Amniotic stem cell (primary cell): Measurements from ENCODE around the gene DLG2.

Experiments
- DNase-seq: peaks from one replicate; lab custom pipeline; 2025; lab: John Stamatoyannopoulos, UW

DLG2 gene

GRCh38 chr11:84255483-84255882 is 1371.7 kb downstream of the DLG2 start:
- no peak for DNase-seq

DNA sequence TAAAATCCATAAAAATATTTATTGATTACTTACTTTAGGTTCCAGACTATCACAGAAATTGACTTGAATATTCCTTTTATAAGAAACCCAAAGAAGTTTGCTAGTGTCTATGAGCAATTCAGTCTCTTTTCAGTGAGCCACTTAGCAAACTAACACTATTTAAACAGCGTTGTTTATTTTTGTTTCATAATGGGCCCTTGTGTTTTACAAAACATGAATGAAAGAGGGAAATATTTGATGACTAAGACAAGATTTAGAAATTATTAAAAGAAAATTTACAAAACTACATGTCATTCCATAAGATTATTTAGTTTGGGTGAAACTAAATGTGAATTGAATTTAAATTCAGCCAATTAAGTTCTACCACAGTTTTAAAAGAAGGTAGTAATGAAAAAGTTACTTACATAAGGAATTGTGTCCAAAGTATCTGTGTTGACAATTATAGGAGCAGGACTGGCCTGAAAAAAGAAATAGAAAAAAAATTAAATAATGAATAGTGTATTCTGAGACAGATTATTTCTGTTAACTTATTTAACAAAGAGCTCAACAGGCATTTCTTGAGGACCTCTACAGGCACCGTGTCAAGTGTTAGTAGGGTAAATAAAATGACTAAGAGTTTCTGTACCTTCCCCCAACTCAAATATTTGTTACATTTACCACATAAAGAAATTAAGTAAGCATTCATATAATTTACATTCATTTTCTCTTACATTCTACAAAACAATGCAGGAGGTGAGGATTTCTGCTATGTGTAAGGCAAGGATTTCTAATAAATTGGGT is 1376.1 kb downstream of the DLG2 start:
- DNase-seq = no peak

- DNase-seq = no peak
Observed at GRCh38 chr11:84249344-84250135, 1377.6 kb downstream of the DLG2 start.

DNA sequence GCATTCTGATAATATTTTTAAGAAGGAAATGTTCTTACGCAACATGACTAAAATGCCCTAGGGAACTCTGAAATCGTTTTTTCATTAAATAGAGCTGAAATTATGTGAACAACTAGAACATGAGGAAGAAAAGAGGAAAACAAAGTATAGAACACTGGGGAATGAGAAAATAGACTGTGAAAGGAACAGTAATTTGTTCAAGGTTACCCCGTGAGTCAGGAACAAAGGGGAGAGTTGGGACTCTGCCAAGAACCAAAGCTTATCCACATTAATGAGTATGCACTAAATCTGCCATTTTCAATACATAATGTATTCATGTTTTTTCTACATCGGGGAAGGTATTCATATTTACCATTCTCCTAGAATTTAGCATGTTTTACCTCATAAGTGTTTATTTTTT is 1379.2 kb downstream of the DLG2 start:
- DNase-seq = no peak

- DNase-seq = no peak
Observed at GRCh38 chr11:84247129-84247528, 1380.0 kb downstream of the DLG2 start.

GRCh38 chr11:84243629-84244263 is 1383.4 kb downstream of the DLG2 start:
- DNase-seq = no peak

DNA sequence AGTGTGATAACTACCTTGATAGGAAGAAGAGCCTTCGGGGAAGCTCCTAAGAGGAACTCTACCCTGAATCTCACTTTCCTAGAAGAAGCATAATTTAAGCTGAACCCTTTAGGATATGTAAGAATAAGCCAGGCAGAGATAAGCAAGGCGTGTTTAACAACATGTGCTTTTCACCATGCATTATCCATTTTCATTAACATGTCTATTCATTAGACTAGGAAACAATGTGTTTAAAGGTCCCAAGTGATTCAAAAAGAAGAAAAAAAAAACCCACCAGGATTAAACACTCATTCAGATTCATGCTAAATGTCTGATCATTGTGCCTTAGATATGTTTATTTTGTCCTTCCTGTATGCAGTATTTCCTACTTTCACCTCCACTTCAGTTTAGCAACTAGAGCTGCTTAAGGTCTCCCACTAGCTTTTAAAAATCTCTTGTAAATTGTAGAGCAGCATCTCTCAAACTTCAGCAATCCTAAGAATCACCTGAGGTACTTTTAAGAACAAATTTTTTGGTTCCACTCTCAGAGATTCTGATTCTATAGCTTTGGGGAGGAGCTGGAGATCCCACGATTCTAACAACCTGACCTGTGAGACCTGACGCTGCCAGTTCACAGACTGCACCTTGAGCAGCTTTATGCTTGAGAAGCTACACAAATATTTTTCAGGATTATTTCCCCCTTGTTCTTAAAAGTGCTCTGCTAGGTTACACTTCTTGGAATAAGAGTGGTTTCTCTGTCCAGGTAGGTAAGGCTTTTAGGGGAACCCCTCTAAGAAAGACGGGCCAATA is 1385.6 kb downstream of the DLG2 start:
- no peak for DNase-seq

- DNase-seq = no peak
Observed at GRCh38 chr11:84240847-84241246, 1386.3 kb downstream of the DLG2 start.

GRCh38 chr11:84236436-84236835 is 1390.7 kb downstream of the DLG2 start:
- no peak for DNase-seq

GRCh38 chr11:84234462-84235202 is 1392.5 kb downstream of the DLG2 start:
- DNase-seq = no peak

- no peak for DNase-seq
Observed at GRCh38 chr11:84234011-84234410, 1393.1 kb downstream of the DLG2 start.

- no peak for DNase-seq
Observed at GRCh38 chr11:84232511-84232910, 1394.6 kb downstream of the DLG2 start.

DNA sequence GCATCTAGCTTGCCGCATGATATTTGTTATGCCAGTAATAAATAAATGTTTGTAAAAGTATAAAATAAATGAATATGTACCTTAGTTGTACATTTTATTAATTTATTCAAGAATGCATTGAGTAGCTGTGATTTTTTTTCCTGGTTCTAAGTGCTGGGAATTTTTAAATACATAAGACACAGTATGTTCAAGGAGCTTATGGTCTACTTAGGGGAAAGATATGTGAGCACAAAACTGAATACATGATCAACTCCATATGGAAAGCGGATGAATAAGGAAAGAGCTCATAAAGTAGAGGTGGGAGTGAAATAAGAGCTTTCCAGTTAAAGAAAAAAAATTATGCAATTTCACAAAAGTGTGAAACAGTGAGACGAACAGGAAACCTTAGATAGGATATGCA is 1396.7 kb downstream of the DLG2 start:
- no peak for DNase-seq

DNA sequence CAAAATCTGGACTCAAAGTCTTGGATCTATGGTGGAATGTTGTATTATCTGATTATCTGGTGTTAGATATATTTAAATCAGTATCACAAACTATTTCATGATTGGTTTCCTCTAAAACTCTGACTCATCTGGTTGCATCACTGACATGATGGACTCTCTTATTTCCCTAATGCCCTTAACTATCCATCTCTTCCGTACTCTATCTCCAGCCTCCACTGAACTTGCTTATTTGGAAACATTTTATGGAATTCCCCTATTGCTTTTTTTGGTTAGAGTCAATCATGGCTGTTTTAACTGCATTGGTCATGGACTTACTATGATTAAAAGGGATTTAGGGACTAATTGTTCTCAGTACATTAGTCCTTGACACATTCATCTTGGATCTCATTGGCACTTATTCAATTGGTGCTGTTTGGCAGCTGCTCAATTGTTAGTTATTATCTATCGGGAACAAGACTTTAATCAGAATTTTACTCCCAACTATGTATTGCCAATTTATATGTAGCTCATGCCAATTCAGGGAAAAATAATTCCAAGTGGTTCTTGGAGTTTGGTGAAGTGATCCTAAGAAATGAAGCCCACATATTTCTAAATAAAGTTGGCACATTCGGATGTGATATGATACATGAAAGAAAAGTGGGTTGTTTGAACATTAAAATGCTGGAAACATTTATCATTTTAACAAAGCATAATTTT is 1399.0 kb downstream of the DLG2 start:
- DNase-seq = no peak

- DNase-seq = no peak
Observed at GRCh38 chr11:84224042-84224441, 1403.1 kb downstream of the DLG2 start.

GRCh38 chr11:84218318-84218717 is 1408.8 kb downstream of the DLG2 start:
- no peak for DNase-seq

DNA sequence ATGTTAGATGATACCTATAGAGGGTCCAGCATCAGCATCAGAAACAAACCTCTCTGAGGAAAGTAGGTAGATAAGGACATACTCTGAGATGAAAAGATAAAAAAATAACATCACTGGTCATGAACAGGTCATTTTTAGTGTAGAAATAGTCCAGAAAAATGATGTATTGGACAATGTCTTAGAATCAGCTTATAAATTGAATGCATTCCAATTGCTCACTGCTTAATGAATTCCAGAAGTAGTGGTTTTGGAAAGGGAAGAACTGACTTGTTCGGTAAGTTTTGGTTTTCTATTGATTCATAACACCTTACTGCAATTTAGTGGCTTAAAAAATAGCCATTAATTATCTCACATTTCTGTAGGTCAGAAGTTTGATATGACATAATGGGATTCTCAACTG is 1411.5 kb downstream of the DLG2 start:
- DNase-seq = no peak

DNA sequence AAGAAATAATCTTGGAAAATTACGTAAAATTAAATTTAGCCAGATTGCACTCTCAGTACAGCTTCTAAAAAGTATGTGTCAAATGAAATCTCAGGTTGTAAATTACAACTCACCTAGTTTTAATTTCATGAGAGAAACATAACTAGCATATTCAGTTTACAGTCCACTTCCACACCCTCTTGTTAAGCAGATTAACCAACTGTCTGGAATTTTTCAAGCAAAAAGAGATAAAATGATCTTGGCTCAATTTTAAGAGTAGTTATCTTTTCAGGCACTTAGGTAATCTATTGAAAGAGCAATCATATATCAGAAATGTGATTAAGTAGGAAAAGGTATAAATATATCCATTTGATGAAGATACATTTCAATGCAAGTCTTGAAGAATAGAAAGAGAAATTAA is 1412.6 kb downstream of the DLG2 start:
- DNase-seq = no peak

DNA sequence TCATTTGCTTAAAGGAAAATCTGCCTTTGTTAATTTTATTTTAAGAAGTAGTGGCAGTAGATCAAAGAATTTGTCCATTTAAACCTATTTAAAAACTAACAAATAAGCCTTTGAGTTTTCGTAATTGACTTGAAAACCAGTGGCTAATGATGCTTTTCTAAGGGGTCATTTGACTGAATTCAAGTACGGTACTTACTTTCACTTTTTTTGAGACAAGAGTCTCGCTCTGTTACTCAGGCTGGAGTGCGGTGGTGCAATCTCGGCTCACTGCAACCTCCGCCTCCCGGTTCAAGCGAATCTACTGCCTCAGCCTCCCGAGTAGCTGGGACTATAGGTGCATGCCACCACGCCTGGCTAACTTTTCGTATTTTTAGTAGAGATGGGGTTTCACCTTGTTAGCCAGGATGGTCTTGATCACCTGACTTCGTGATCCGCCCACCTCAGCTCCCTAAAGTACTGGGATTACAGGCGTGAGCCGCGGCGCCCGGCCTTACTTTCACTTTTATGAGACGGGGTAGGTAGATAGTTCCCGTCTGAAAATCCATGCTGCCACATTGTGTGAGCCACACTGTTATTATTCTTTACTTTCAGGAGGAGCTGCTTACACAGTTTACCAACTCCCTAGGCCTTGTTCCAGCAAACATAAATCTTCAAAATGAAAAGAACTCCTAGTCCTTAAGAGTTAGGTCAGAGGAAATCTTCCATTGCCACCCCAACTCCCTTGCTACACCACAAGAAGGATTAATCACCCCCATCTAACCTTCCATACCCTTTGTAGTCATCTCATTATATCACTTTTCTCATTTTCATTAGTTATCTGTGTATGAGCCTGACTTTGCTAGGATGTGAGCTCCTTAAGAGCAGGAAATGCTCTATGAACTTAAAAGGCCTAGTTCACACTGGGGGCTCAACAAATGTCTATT is 1414.4 kb downstream of the DLG2 start:
- no peak for DNase-seq

GRCh38 chr11:84211896-84212295 is 1415.2 kb downstream of the DLG2 start:
- no peak for DNase-seq
